Stomach (tissue), 4 donors: ENCODE results near the gene MAGI1.

Experiments
- EP300 ChIP-seq: sonication (generic); formaldehyde crosslinking; IDR thresholded peaks from one replicate; pipeline ENCODE4 v1.6.1; 2017; ENCODE audit warnings: antibody characterized with exemption
- TF ChIP-seq, protein P1 (sequence below), 7 experiments: fragments of 450-650 bp in 4 of 7; fragments of 200-600 bp in 3 of 7; sonication (generic) in 3 of 7; IDR thresholded peaks; one replicate each; pipeline ENCODE4 v1.5.1; 2016 to 2019; ENCODE audit warnings: antibody characterized with exemption in 7 of 7, control low read depth in 2 of 7, mild to moderate bottlenecking in 1 of 7

DNA sequence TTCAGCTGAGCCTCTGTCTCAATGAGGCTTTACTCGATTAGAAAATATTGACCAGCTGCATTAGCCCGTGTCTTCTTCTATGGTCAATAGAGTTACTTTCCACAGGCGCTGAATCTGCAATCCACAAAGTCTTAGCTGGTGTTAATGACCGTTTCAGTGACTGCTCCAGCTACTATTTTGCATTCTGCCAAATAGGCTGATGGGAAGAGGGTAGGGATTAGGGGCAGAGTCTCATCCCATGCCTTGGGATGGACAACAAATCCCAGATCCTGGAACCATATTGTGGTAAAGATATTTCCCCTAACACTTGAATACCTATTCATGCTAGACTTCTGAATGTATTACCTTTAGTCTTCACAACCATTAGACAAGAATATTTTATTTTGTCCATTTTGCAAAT lies 29.5 kb upstream of the MAGI1 start:
- TF ChIP-seq, protein P1, sequence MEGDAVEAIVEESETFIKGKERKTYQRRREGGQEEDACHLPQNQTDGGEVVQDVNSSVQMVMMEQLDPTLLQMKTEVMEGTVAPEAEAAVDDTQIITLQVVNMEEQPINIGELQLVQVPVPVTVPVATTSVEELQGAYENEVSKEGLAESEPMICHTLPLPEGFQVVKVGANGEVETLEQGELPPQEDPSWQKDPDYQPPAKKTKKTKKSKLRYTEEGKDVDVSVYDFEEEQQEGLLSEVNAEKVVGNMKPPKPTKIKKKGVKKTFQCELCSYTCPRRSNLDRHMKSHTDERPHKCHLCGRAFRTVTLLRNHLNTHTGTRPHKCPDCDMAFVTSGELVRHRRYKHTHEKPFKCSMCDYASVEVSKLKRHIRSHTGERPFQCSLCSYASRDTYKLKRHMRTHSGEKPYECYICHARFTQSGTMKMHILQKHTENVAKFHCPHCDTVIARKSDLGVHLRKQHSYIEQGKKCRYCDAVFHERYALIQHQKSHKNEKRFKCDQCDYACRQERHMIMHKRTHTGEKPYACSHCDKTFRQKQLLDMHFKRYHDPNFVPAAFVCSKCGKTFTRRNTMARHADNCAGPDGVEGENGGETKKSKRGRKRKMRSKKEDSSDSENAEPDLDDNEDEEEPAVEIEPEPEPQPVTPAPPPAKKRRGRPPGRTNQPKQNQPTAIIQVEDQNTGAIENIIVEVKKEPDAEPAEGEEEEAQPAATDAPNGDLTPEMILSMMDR (IDR thresholded peaks at IDR 0.05), result no peak
- TF ChIP-seq EP300, result no peak
